ENCODE data around the gene MTHFR. TPM values are rescaled to one million over a fixed set of nuclear protein-coding genes. Genes with fewer than 3 reads are reported as not detected.
A peak's percentile ranks its signal among the peaks of the same experiment; 100 is the strongest.

Gene MTHFR
- total and polyA plus RNA-seq, 7 donors = 6.6 to 38.3 (median 24.2) TPM

- Histone ChIP-seq H3K4me3 (no peak overlapping the region), H3K4me1 (peaks cover 0 to 12% (median 9%) of the 10 kb centered on the region in 4 donors), H3K36me3 (peaks cover 0 to 13% (median 2%) of the 10 kb centered on the region in 4 donors), H3K27ac (no peak overlapping the region), H3K9me3 (no peaks in the 10 kb centered on the region), H3K27me3 (no peaks in the 10 kb centered on the region)
- intact Hi-C loops (cut with DNase I) = no loop called here
- TF ChIP-seq POLR2AphosphoS5 (IDR thresholded peaks at IDR 0.05) = no peak
- no peak for TF ChIP-seq EP300 (IDR thresholded peaks at IDR 0.05)
- WGBS, 2 donors = 82 to 96% methylated on average over 5 of the region's 5 CpGs
- no peak for DNase-seq
Measured at GRCh38 chr1:11741919-11742558, 63.7 kb downstream of the MTHFR start.

- H3K4me1 ChIP-seq = peaks cover 0 to 18% (median 14%) of the 10 kb centered on the region in 4 donors
- intact Hi-C loops (cut with DNase I) = no loop called here
Measured at GRCh38 chr1:11741482-11741881, 64.3 kb downstream of the MTHFR start.

GRCh38 chr1:11740258-11741192 lies 65.2 kb downstream of the MTHFR start:
- H3K27me3 ChIP-seq = no peaks in the 10 kb centered on the region
- H3K9me3 ChIP-seq = no peaks in the 10 kb centered on the region
- intact Hi-C loops (cut with DNase I) = no loop called here
- H3K27ac ChIP-seq = peak overlapping the region in 1 of 4 donors; percentile 12
- peaks cover 0 to 20% (median 17%) of the 10 kb centered on the region in 4 donors for H3K4me1 ChIP-seq
- no peaks in the 10 kb centered on the region for H3K36me3 ChIP-seq
- 57 to 77% methylated on average over 15 of the region's 15 CpGs for WGBS, 2 donors
- no peak for DNase-seq
- TF ChIP-seq EP300 (IDR thresholded peaks at IDR 0.05) = no peak
- TF ChIP-seq CTCF (IDR thresholded peaks at IDR 0.05) = no peak
- no peak for TF ChIP-seq POLR2AphosphoS5 (IDR thresholded peaks at IDR 0.05)
- no peak for TF ChIP-seq POLR2A (IDR thresholded peaks at IDR 0.05)
- no peak overlapping the region for H3K4me3 ChIP-seq

More at GRCh38 chr1:11741482-11741881, 64.3 kb downstream of the MTHFR start:
- 89 to 93% methylated on average over 4 of the region's 4 CpGs for WGBS, 2 donors
- no peak for DNase-seq
- no peaks in the 10 kb centered on the region for H3K9me3 ChIP-seq
- peaks cover 0 to 8% (median 2%) of the 10 kb centered on the region in 4 donors for H3K36me3 ChIP-seq
- no peak overlapping the region for H3K27ac ChIP-seq
- TF ChIP-seq CTCF (IDR thresholded peaks at IDR 0.05) (no peak), EP300 (IDR thresholded peaks at IDR 0.05) (no peak), POLR2A (IDR thresholded peaks at IDR 0.05) (no peak), POLR2AphosphoS5 (IDR thresholded peaks at IDR 0.05) (no peak)
- no peaks in the 10 kb centered on the region for H3K27me3 ChIP-seq
- no peak overlapping the region for H3K4me3 ChIP-seq

GRCh38 chr1:11738783-11739182 lies 67.0 kb downstream of the MTHFR start:
- intact Hi-C loops (cut with DNase I) = loop anchor here (5.0 to 10.0 kb wide), 3 partner anchors 49 to 464 kb away; partner anchors contain the start of genes FBXO2, FBXO44 and UBIAD1
- WGBS, 2 donors = 78 to 88% methylated on average over 6 of the region's 6 CpGs
- no peak for TF ChIP-seq EP300 (IDR thresholded peaks at IDR 0.05)
- TF ChIP-seq CTCF (IDR thresholded peaks at IDR 0.05) = no peak
- no peak for TF ChIP-seq POLR2AphosphoS5 (IDR thresholded peaks at IDR 0.05)
- TF ChIP-seq POLR2A (IDR thresholded peaks at IDR 0.05) = no peak
- Histone ChIP-seq H3K27me3 (no peaks in the 10 kb centered on the region), H3K27ac (no peak overlapping the region), H3K4me3 (no peak overlapping the region), H3K4me1 (peaks cover 0 to 23% (median 19%) of the 10 kb centered on the region in 4 donors), H3K36me3 (no peaks in the 10 kb centered on the region), H3K9me3 (no peaks in the 10 kb centered on the region)
- no peak for DNase-seq

GRCh38 chr1:11738096-11738495 lies 67.7 kb downstream of the MTHFR start:
- H3K9me3 ChIP-seq = no peaks in the 10 kb centered on the region
- peaks cover 0 to 24% (median 19%) of the 10 kb centered on the region in 4 donors for H3K4me1 ChIP-seq
- intact Hi-C loops (cut with DNase I) = loop anchor here (5.0 to 10.0 kb wide), 3 partner anchors 49 to 463 kb away; partner anchors contain the start of genes FBXO2, FBXO44 and UBIAD1
- TF ChIP-seq POLR2AphosphoS5 (IDR thresholded peaks at IDR 0.05) = no peak
- TF ChIP-seq POLR2A (IDR thresholded peaks at IDR 0.05) = no peak
- no peak for TF ChIP-seq EP300 (IDR thresholded peaks at IDR 0.05)
- TF ChIP-seq CTCF (IDR thresholded peaks at IDR 0.05) = no peak
- peak overlapping the region in 1 of 4 donors; percentile 89 for H3K27ac ChIP-seq
- WGBS, 2 donors = 77 to 84% methylated on average over 2 of the region's 2 CpGs
- no peaks in the 10 kb centered on the region for H3K27me3 ChIP-seq
- H3K4me3 ChIP-seq = no peak overlapping the region
- no peaks in the 10 kb centered on the region for H3K36me3 ChIP-seq
- no peak for DNase-seq

Data from sigmoid colon (tissue), 7 donors.